ENCODE measurements around the gene SENP7. TPM values are rescaled to one million over a fixed set of nuclear protein-coding genes. Genes with fewer than 3 reads are reported as not detected.
"Not testable (repeated sequence)": the region's sequence is repeated elsewhere in the genome, so short reads cannot be mapped to it uniquely, and the experiment has no call there.

Gene SENP7
- 7.5 and 8.8 TPM in 2 replicates for total RNA-seq (2014; rRNA removed; shearing (Covaris generic))

- peak; percentile 92 for DNase-seq (ENCODE audit: low read depth)
Observed at GRCh38 chr3:101512646-101513418, at the start of gene SENP7. Gene SENP7 (minus strand): TSS chr3:101513212. CDS start chr3:101513130, 82 bp downstream.

- DNase-seq (ENCODE audit: low read depth): peak; percentile 94
Observed at GRCh38 chr3:101561630-101562328, 48.8 kb upstream of the SENP7 start, which contains the start of gene TRMT10C. Gene TRMT10C (plus strand): TSS chr3:101561868. CDS start chr3:101564782, 2,914 bp downstream.

DNA sequence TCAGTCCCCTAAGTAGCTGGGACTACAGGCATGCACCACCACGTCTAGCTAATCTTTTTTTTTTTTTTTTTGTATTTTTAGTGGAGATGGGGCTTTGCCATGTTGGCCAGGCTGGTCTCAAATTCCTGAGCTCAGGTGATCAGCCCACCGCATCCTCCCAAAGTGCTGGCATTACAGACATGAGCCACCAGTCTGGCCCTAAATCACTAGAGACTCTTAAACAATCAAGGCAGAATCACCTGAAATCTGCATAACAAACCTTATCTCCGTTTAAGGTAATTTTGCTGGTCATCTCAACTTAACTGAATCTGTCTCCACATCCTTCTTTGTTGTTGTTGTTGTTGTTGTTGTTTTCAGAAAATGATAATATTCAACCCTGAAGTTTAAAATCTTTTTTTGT, 43.1 kb upstream of the SENP7 start:
- no peak for DNase-seq (ENCODE audit: low read depth)

GRCh38 chr3:101553381-101553780, 40.4 kb upstream of the SENP7 start:
- DNase-seq (ENCODE audit: low read depth): not testable (repeated sequence)

- DNase-seq (ENCODE audit: low read depth): not testable (repeated sequence)
Observed at GRCh38 chr3:101551359-101552081, 38.5 kb upstream of the SENP7 start.

DNA sequence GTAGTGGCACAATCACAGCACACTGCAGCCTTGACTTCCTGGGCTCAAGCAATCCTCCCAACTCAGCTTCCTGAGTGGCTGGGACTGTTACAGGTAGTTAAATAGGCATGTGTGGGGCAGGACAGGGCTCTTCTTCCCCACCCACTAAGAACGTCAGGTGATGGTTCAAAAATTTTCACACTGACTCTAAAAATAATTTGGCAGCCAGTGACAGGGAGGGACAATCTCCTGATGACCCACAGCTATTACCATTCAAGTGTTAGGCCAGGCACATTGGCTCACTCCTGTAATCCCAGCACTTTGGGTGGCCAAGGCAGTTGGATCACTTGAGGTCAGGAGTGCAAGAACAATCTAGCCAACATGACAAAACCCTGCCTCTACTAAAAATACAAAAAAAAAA, 36.5 kb upstream of the SENP7 start:
- DNase-seq (ENCODE audit: low read depth): no peak

DNA sequence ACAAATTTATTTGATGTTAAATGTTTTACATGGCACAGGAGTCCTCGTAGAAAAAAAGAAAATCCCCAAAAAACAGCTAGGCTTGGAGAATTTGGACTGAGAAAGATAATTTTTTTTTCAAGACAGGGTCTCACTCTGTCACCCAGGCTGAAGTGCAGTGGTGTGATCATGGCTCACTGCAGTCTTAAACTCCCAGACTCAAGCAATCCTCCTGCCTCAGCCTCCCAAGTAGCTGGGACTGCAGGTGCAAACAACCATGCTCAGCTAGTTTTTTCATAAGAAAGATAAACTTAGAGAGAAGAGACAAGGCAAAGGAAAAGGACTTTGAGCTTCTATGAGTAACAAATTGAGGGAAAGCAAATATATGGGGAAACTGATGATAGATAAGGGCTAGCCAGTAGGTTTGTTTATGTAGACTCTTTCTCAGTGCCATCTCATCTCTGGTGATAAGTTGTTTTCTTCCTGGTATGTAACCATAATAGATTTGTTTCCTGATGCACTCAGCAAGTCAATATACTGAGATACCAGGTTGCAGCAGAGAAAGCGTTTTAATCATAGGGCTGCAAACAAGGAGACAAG, 35.6 kb upstream of the SENP7 start:
- DNase-seq (ENCODE audit: low read depth): no peak

DNA sequence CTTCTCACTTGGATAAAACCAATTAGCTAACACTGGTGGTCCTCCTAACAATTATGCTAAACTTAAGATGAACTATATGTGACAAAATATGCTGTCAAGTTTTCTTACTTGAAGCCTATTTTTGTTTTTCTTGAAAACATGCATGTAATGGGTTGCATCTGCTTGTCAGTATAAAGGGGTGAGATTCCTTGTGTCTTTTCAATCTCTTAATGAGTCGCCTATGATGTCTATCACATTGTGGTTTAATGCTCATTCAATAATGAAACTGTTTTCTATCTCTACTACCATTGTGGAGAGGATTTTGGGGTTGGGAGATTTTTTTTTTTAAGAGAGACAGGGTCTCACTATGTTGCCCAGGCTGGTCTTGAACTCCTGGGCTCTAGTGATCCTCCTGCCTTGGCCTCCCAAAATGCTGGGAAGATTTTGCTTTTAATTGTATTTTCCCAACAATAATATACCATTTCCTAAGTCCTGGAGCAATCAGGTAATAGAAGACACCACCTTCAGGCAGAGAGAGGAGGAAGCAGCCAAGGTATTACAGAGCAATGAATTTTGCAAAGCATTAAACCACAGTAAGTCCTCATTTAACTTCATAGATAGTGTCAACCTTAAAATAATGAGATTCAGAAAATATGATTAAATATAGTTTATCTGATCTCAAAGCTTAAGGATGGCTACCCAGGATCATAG, 31.3 kb upstream of the SENP7 start:
- no peak for DNase-seq (ENCODE audit: low read depth)

DNA sequence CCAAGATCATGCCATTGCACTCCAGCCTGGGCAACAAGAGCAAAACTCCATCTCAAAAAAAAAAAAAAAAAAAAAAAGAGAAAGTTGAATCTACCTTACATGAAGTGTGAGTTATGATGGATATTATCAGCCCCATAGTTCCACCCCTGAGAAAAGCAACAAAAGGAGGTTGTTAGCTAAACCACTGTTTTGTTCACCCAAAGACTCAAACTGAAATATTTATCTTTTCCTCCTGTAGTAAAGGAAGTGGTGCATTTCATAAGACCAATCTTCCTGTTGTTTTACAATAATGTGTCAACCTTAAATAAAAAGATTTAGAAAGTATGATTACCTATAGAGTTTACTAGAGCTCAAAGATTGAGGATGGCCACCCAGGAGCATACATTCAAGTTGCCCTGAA, 29.9 kb upstream of the SENP7 start:
- DNase-seq (ENCODE audit: low read depth): no peak

- not testable (repeated sequence) for DNase-seq (ENCODE audit: low read depth)
Observed at GRCh38 chr3:101536955-101537354, 23.9 kb upstream of the SENP7 start.

- no peak for DNase-seq (ENCODE audit: low read depth)
Observed at GRCh38 chr3:101536266-101536665, 23.3 kb upstream of the SENP7 start.

DNA sequence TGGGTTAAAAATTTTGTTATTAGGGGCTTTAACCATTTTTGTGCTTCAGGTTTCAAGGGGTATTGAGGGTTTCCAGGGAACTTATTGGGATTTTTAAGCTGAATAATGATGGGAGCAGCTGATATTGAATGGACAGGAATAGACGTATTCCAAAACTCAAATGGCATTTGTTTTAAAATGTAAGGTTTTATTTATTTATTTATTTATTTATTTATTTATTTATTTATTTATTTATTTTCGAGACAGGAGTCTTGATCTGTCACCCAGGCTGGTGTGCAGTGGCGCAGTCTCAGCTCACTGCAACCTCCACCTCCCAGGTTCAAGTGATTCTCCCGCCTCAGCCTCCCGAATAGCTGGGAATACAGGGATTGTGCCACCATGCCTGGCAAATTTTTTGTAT, 22.2 kb upstream of the SENP7 start:
- DNase-seq (ENCODE audit: low read depth): no peak

- no peak for DNase-seq (ENCODE audit: low read depth)
Observed at GRCh38 chr3:101533603-101533968, 20.6 kb upstream of the SENP7 start.

DNA sequence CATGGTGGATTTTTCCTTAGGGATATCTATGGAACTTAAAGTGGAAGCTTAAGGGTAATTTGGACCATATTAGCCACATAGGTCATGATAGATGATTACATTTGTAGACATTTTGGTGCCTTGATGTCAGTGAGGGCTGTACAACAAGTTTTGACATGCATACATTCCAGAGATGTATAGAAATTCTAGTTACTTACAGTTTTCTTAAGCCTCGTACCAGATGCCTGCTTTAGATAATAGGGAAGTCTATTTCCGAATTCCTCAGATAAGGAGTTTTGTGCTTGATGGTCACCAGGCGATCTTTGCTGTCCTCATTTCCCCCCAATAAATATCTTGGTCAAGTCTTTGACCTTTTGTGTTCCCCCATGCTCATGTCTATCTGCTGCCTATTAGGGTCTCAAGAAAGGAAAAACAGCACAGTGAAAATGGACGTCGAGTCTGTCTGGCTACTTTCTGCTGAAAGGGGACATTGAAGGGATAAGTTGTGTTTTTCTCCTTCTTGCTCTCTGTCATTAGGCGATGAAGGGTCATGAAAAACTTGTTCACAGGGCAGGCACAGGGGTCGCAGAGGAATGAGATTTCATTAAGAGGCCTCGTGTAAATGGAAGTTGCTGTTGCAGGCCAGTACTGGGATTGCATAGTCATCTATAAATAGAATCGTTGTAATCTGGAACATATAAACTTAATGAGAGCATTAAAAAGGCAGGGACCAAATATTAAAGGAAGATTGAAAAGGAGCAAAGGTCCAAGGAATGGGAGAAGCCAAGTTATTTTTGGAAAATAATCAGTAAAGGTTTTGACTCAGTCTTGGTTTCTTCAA, 20.0 kb upstream of the SENP7 start:
- DNase-seq (ENCODE audit: low read depth): no peak

DNA sequence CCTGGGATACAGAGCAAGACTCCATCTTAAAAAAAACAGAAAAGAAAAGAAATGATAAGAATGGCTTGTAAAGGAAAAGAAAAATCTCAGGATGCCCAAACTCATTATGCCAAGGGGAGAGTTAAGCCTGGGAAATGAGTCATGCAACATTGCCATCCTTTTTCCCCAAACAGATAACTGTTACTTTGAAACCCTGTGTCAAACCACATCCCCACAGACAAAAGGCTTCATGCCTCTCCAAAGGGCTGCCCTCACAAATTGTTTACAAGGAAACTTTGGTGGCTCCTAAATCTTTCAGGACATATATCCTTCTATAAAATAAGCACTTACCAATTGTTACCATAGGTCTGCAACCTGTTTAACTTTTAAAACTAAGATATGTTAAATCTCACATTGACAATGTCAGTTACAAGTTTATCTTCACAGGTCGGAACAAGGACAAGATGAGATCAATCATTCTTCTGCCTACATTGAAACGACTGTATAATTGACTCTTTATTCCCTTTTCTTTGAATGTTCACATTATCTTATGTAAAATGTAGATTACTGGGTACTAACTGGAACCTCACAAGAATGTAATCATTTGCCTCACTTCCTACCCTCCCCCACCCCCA, 18.6 kb upstream of the SENP7 start:
- DNase-seq (ENCODE audit: low read depth): peak; percentile 19

DNA sequence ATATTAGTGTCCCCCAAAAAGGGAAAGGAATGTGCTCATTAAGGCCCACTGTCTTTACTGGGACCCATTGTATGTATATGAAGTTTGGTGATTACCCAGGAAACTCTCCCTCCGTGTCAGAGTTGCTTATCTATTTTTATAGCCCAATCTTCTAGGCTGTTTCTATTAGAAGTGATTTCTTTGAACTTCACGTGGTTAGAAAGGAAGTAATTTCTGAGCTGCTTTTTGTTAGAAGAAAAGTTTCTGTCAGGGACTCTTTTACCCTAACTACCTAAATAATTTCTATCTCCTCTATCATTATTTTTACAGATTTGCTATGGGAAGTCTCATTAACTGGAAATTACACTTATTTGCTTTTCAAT, 17.7 kb upstream of the SENP7 start:
- DNase-seq (ENCODE audit: low read depth): no peak

DNA sequence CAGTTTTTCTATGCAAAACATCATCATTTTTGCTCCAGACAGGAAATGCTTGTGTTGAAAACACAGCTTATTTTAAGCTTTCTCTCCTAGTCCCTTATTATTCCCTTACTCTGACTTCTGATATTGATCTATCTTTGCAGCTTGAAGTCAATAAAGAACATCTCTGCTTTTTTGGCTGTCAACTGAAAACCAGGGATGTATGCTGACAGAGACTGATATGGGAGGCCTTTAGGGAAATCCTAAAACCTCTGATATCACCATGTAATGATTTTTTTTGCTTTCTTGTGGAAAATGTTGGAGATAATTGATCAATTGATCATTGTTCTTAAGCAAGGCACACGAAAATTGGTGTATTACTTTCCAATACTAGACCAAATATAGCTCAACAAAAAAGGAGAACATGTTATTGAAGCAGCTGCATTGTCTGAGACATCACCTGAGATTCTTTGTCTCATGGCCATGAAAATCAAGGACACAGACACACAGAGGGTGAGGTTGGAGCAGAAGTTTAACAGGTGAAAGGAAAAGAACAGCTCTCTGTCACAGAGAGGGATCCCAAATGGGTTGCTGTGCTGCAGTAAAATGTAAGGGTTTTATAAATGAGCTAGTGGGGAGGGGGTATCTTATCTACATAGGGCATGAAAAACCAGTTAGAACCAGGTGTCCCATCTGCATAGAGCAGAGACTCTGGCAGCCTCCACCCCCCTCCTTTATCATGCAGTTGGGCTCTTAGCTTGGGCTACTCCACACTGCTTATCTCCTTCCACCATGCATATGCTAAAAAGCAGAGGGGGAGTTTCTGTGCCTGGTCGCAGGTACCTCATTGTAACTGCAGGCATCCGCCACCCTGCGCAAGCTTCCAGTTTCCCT, 17.0 kb upstream of the SENP7 start:
- no peak for DNase-seq (ENCODE audit: low read depth)

DNA sequence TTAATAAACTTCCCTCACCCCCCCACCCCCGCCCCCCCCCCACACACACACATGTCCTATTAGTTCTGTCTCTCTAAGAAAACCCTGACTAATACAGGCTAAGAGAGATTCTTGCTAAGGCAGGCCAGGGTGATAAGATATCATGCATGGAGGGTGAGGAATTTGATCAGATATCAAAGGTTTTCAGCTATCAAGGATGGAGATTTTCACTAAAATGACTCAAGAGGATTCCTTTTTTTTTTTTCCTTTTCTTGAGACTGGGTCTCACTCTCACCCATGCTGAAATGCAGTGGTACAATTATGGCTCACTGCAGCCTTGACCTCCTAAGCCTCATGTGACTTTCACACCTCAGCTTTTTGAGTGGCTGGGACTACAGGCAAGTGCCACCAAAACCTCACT, 14.9 kb upstream of the SENP7 start:
- no peak for DNase-seq (ENCODE audit: low read depth)

GRCh38 chr3:101527441-101527840, 14.4 kb upstream of the SENP7 start:
- no peak for DNase-seq (ENCODE audit: low read depth)
